Measurements from ENCODE around the gene PRRT2.
"Not testable (repeated sequence)": the region's sequence is repeated elsewhere in the genome, so short reads cannot be mapped to it uniquely, and the experiment has no call there.

PRRT2 gene

GRCh38 chr16:29790949-29791844, 20.8 kb upstream of the PRRT2 start:
- DNase-seq: peak in 6 of 56 donors; percentile 8 to 48 (median 24)

DNA sequence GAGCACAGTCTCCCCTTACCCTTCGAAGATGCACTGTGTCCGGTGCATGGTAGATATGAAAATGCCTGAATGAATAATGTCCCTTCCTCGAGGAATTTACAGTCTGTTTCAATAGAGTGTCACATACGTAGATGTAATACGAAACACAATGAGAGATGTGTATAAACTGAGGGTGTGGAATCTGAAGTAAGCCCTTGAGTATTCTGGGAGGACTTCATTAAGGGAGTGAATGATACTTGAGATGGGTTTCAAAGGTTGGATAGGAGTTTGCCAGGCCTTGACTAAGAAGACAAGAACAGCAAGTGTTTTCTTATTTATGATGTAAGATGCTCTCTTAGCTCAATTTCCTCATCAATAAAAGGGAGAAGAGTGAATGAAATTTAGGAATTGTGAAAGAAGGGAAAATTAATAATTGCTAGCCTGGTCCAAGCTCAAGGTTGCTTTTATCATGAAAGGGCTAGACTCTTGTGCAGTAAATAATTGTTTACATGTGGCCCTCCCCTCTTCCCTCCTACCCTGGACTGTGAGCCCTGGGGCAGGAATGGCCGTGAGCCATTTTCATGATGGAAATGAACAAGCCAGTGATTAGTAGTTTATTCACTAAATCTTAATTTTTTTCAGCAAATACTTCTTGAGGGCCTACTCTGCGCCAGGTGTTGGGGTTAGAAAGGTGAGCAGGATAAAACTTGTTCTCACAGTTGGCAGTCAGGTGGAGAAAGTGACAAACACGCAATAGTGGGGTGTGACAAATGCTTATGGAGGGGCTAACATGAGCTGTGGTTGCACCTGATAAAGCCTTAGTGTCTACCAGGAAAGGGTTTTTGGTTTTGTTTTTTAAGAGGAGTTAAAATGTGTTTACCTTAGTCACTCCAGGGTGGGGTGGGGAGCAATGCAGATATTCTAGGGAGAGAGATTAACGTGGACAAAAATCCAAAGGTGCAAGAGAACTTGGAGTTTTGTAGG, 19.9 kb upstream of the PRRT2 start:
- DNase-seq: no peak

DNA sequence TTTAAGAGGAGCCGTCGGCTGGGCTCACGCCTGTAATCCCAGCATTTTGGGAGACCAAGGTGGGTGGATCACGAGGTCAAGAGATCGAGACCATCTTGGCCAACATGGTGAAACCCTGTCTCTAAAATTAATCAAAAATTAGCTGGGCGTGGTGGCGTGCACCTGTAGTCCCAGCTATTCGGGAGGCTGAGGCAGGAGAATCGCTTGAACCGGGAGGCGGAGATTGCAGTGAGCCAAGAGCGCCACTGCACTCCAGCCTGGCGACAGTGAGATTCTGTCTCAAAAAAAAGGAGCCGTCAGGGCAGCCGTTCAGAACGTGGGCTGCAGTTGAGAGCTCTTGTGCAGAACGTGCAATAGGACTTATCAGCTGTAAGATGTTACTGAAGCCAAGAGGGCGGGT, 18.8 kb upstream of the PRRT2 start:
- not testable (repeated sequence) for DNase-seq

GRCh38 chr16:29794231-29794710, 17.7 kb upstream of the PRRT2 start:
- no peak for DNase-seq

DNA sequence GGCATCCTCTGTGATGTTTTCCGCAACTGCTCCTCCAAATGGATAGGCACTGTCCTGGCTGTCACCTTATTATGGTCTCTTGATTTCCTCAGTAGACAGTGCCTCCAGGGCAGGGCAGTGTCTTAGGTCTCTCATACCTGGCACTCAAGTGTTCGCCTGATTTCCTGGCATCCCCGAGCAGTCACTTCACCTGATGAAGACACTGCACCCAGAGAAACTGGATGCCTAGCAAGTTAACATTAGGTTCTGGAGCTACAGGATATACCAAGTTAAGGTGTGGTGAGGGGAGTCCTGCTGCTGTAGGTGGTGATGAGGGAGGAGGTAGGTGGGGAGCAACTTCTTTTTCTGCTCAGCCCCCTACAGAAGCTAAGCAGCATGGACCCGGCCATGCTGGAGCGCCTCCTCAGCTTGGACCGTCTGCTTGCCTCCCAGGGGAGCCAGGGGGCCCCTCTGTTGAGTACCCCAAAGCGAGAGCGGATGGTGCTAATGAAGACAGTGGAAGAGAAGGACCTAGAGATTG, 9.5 kb upstream of the PRRT2 start:
- no peak for DNase-seq

GRCh38 chr16:29804020-29804419, 8.0 kb upstream of the PRRT2 start:
- no peak for DNase-seq

- DNase-seq: peak in 19 of 56 donors; percentile 23 to 76 (median 39)
These were observed 7.3 kb upstream of the PRRT2 start for GRCh38 chr16:29804455-29805231.

- DNase-seq: peak in 55 of 56 donors; percentile 86 to 100 (median 96)
These were observed 6.5 kb upstream of the PRRT2 start for GRCh38 chr16:29805232-29806098.

DNA sequence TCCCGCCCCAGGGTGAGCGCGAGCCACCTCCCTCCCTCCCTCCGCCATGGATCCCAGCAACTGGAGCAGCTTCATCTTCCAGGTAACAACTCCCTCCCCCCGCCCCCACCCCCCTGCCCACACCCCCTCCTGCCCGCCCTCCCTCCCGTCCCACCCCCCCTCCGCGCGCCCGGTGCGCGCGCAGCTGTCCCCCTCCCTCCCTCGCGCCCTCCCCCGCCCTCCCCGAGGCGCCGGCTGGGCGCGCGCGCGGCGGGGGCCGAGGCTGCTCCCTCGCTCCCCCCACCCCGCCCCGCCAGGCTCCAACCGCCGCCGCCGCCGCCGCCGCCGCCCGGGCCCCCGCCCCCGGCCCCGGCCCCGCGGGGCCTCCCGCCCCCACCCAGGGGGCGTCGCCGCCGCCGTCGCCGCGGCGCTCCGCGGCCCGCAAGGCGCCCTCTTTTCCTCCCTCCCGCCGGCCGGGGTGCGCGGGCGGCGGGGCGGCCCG, 5.9 kb upstream of the PRRT2 start, which contains the start of gene MAZ:
MAZ (plus strand) TSS at position 431 of the 481 bp plus-strand sequence. CDS start 173 bp downstream, outside the sequence.
- peak in 6 of 56 donors; percentile 50 to 83 (median 73) for DNase-seq

- DNase-seq: peak in 14 of 56 donors; percentile 8 to 72 (median 18)
These were observed 5.2 kb upstream of the PRRT2 start for GRCh38 chr16:29806641-29807425.

DNA sequence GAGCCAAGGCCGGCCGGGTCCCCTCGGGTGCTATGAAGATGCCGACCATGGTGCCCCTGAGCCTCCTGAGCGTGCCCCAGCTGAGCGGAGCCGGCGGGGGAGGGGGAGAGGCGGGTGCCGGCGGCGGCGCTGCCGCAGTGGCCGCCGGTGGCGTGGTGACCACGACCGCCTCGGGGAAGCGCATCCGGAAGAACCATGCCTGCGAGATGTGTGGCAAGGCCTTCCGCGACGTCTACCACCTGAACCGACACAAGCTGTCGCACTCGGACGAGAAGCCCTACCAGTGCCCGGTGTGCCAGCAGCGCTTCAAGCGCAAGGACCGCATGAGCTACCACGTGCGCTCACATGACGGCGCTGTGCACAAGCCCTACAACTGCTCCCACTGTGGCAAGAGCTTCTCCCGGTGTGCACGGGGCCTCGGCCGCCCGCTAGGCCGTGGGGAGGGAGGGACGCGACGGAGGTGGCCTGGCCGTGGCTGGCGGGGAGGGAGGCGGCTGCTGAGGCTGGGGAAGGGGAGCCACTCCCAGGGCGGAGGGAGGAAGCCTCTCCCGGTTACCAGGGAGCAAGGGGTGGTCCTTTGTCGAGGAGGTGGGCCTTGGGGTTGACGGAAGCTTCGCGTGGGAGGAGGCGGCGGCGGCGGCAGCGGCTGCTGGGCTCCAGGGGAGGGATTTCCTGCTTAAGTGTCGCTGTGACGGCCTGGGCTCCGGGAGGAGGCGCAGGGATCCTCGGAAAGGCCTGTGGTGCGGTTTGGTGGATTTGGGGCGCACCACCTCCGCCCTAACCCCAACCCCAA, 4.4 kb upstream of the PRRT2 start:
- peak in 55 of 56 donors; percentile 42 to 95 (median 82) for DNase-seq

DNA sequence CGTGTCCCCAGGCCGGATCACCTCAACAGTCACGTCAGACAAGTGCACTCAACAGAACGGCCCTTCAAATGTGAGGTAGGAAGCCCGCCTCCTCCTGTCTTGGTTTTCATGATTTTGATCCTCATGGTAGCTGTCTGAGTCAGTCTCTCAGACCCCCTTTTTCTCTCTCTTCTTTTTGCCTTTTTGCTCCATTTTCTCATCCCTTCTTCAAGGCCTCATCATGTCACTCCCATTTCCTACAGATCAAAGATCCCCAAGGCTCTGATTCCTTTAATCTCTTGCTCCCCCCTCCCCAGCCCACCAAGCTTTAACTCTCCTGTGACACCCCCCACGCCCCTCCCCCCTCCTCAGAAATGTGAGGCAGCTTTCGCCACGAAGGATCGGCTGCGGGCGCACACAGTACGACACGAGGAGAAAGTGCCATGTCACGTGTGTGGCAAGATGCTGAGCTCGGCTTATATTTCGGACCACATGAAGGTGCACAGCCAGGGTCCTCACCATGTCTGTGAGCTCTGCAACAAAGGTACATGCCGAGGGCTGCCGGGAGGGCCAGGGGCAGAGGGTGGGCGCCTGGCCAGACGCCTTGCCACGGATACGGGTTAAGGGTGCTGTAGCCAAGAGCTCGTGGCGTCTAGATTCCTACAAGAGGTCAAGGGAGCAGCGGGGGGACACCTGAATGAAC, 3.6 kb upstream of the PRRT2 start:
- DNase-seq: peak in 1 of 56 donors; percentile 14

GRCh38 chr16:29809031-29809747, 2.8 kb upstream of the PRRT2 start:
- DNase-seq: no peak

- peak in 19 of 56 donors; percentile 4 to 52 (median 22) for DNase-seq
These were observed 1.9 kb upstream of the PRRT2 start for GRCh38 chr16:29809850-29810698.

- no peak for DNase-seq
These were observed 1.3 kb upstream of the PRRT2 start for GRCh38 chr16:29810699-29811169.
